NCI-H82 (cell line): ENCODE results near the gene MLYCD.
A peak's percentile ranks its signal among the peaks of the same experiment; 100 is the strongest.

Experiments
- DNase-seq: peaks from one replicate; lab custom pipeline; 2025; lab: John Stamatoyannopoulos, UW

Gene MLYCD

GRCh38 chr16:83956336-83957289 is 57.7 kb downstream of the MLYCD start:
- peak; percentile 85 for DNase-seq

GRCh38 chr16:83957296-83957855 is 58.5 kb downstream of the MLYCD start:
- no peak for DNase-seq

- no peak for DNase-seq
Measured at GRCh38 chr16:83958137-83958845, 59.4 kb downstream of the MLYCD start.

GRCh38 chr16:83958846-83959565 is 60.1 kb downstream of the MLYCD start:
- no peak for DNase-seq

- DNase-seq = no peak
Measured at GRCh38 chr16:83959656-83960434, 60.9 kb downstream of the MLYCD start.

- no peak for DNase-seq
Measured at GRCh38 chr16:83960521-83961249, 61.8 kb downstream of the MLYCD start.

- no peak for DNase-seq
Measured at GRCh38 chr16:83961591-83961990, 62.7 kb downstream of the MLYCD start.

GRCh38 chr16:83963277-83964119 is 64.6 kb downstream of the MLYCD start:
- DNase-seq = no peak

GRCh38 chr16:83964684-83965443 is 65.9 kb downstream of the MLYCD start:
- DNase-seq = no peak

GRCh38 chr16:83965444-83966152 is 66.7 kb downstream of the MLYCD start:
- no peak for DNase-seq

- DNase-seq = no peak
Measured at GRCh38 chr16:83966153-83966696, 67.3 kb downstream of the MLYCD start.

- DNase-seq = no peak
Measured at GRCh38 chr16:83967091-83967490, 68.2 kb downstream of the MLYCD start.

GRCh38 chr16:83967838-83968305 is 69.0 kb downstream of the MLYCD start, which contains the start of gene NECAB2:
NECAB2 (plus strand) TSS chr16:83968244; CDS start chr16:83968649, 405 bp downstream.
- DNase-seq = peak; percentile 56

- DNase-seq = no peak
Measured at GRCh38 chr16:83968306-83968851, 69.5 kb downstream of the MLYCD start.

GRCh38 chr16:83968891-83969649 is 70.2 kb downstream of the MLYCD start:
- DNase-seq = no peak

- DNase-seq = no peak
Measured at GRCh38 chr16:83969771-83970429, 71.0 kb downstream of the MLYCD start.
